ENCODE results near the gene MALL.
"Not testable (repeated sequence)": the region's sequence is repeated elsewhere in the genome, so short reads cannot be mapped to it uniquely, and the experiment has no call there.

Gene MALL

GRCh38 chr2:110099038-110099425 is 16.6 kb downstream of the MALL start:
- no peak for DNase-seq
- no peaks in the 10 kb centered on the region for H3K27me3 ChIP-seq
- no peak for TF ChIP-seq CTCF (IDR thresholded peaks at IDR 0.05)
- no peaks in the 10 kb centered on the region for H3K36me3 ChIP-seq
- no peak overlapping the region for H3K4me3 ChIP-seq
- intact Hi-C loops (cut with DNase I; ENCODE audit: low total_unique reads), result no loop called here
- H3K27ac ChIP-seq, result peak overlapping the region in 1 of 2 donors; percentile 87
- no peaks in the 10 kb centered on the region for H3K9me3 ChIP-seq
- peaks cover 0 to 47% (median 27%) of the 10 kb centered on the region in 4 donors for H3K4me1 ChIP-seq

- no peaks in the 10 kb centered on the region for H3K36me3 ChIP-seq
- no peaks in the 10 kb centered on the region for H3K27me3 ChIP-seq
- TF ChIP-seq CTCF (IDR thresholded peaks at IDR 0.05), result no peak
- intact Hi-C loops (cut with DNase I; ENCODE audit: low total_unique reads), result no loop called here
- no peak for DNase-seq
- no peaks in the 10 kb centered on the region for H3K9me3 ChIP-seq
- H3K4me1 ChIP-seq, result peaks cover 0 to 44% (median 26%) of the 10 kb centered on the region in 4 donors
- H3K4me3 ChIP-seq, result no peak overlapping the region
- no peak overlapping the region for H3K27ac ChIP-seq
Measured at GRCh38 chr2:110097506-110098220, 18.0 kb downstream of the MALL start.

- no peaks in the 10 kb centered on the region for H3K9me3 ChIP-seq
- DNase-seq, result no peak
- intact Hi-C loops (cut with DNase I; ENCODE audit: low total_unique reads), result no loop called here
- H3K27ac ChIP-seq, result peak overlapping the region in 1 of 2 donors; percentile 57
- H3K27me3 ChIP-seq, result no peaks in the 10 kb centered on the region
- no peak overlapping the region for H3K4me3 ChIP-seq
- TF ChIP-seq CTCF (IDR thresholded peaks at IDR 0.05), result no peak
- peaks cover 0 to 30% (median 13%) of the 10 kb centered on the region in 4 donors for H3K4me1 ChIP-seq
- H3K36me3 ChIP-seq, result no peaks in the 10 kb centered on the region
Measured at GRCh38 chr2:110095994-110096633, 19.5 kb downstream of the MALL start.

GRCh38 chr2:110094884-110095534 is 20.6 kb downstream of the MALL start:
- DNase-seq; H3K27me3 ChIP-seq; H3K4me3 ChIP-seq; H3K36me3 ChIP-seq; H3K9me3 ChIP-seq; intact Hi-C loops (cut with DNase I; ENCODE audit: low total_unique reads): not testable (repeated sequence)
- H3K27ac ChIP-seq, result peak overlapping the region in 1 of 2 donors; percentile 57
- H3K4me1 ChIP-seq, result peaks cover 0 to 23% (median 5%) of the 10 kb centered on the region in 4 donors

GRCh38 chr2:110093924-110094323 is 21.7 kb downstream of the MALL start:
- intact Hi-C loops (cut with DNase I; ENCODE audit: low total_unique reads); H3K4me3 ChIP-seq; H3K27me3 ChIP-seq; H3K27ac ChIP-seq; DNase-seq; H3K36me3 ChIP-seq; H3K9me3 ChIP-seq: not testable (repeated sequence)
- peaks cover 0 to 18% (median 4%) of the 10 kb centered on the region in 4 donors for H3K4me1 ChIP-seq

- H3K36me3 ChIP-seq; H3K27ac ChIP-seq; H3K4me3 ChIP-seq; DNase-seq; intact Hi-C loops (cut with DNase I; ENCODE audit: low total_unique reads); H3K4me1 ChIP-seq; H3K9me3 ChIP-seq; H3K27me3 ChIP-seq: not testable (repeated sequence)
Measured at GRCh38 chr2:110090164-110090563, 25.5 kb downstream of the MALL start.

GRCh38 chr2:110083757-110084156 is 31.9 kb downstream of the MALL start:
- H3K9me3 ChIP-seq; H3K4me3 ChIP-seq; H3K27me3 ChIP-seq; DNase-seq; H3K36me3 ChIP-seq; H3K4me1 ChIP-seq; intact Hi-C loops (cut with DNase I; ENCODE audit: low total_unique reads); H3K27ac ChIP-seq: not testable (repeated sequence)

- DNase-seq; H3K9me3 ChIP-seq; H3K27me3 ChIP-seq; H3K36me3 ChIP-seq; H3K4me3 ChIP-seq; intact Hi-C loops (cut with DNase I; ENCODE audit: low total_unique reads); H3K27ac ChIP-seq; H3K4me1 ChIP-seq: not testable (repeated sequence)
Measured at GRCh38 chr2:110083162-110083561, 32.5 kb downstream of the MALL start.

GRCh38 chr2:110078104-110078503 is 37.5 kb downstream of the MALL start:
- H3K27me3 ChIP-seq; H3K4me3 ChIP-seq; intact Hi-C loops (cut with DNase I; ENCODE audit: low total_unique reads); DNase-seq; H3K4me1 ChIP-seq; H3K9me3 ChIP-seq; H3K27ac ChIP-seq; H3K36me3 ChIP-seq: not testable (repeated sequence)

- H3K9me3 ChIP-seq; H3K36me3 ChIP-seq; H3K27me3 ChIP-seq; intact Hi-C loops (cut with DNase I; ENCODE audit: low total_unique reads); DNase-seq; H3K27ac ChIP-seq; H3K4me1 ChIP-seq; H3K4me3 ChIP-seq: not testable (repeated sequence)
Measured at GRCh38 chr2:110075896-110076295, 39.7 kb downstream of the MALL start.

- peak in 1 of 2 donors; percentile 57 for DNase-seq
- H3K4me3 ChIP-seq; H3K4me1 ChIP-seq; H3K9me3 ChIP-seq; intact Hi-C loops (cut with DNase I; ENCODE audit: low total_unique reads); H3K27me3 ChIP-seq; H3K27ac ChIP-seq; H3K36me3 ChIP-seq: not testable (repeated sequence)
Measured at GRCh38 chr2:110069869-110070268, 45.8 kb downstream of the MALL start.

All from tibial artery (tissue), 4 donors.